ENCODE measurements around the gene AVL9.
"Not testable (repeated sequence)": the region's sequence is repeated elsewhere in the genome, so short reads cannot be mapped to it uniquely, and the experiment has no call there.

Gene AVL9

GRCh38 chr7:32462977-32463376 is 32.3 kb upstream of the AVL9 start:
- DNase-seq (ENCODE audit: low spot score): no peak
- no peak for TF ChIP-seq CTCF (IDR thresholded peaks at IDR 0.05)
- no peak overlapping the region for H3K4me3 ChIP-seq
- H3K27ac ChIP-seq: no peak overlapping the region

- not testable (repeated sequence) for H3K4me3 ChIP-seq; H3K27ac ChIP-seq; DNase-seq (ENCODE audit: low spot score)
Observed at GRCh38 chr7:32464641-32465416, 30.5 kb upstream of the AVL9 start.

- not testable (repeated sequence) for H3K4me3 ChIP-seq; H3K27ac ChIP-seq; DNase-seq (ENCODE audit: low spot score)
Observed at GRCh38 chr7:32470004-32470403, 25.3 kb upstream of the AVL9 start.

- H3K4me3 ChIP-seq: no peak overlapping the region
- DNase-seq (ENCODE audit: low spot score): no peak
- no peak for TF ChIP-seq CTCF (IDR thresholded peaks at IDR 0.05)
- H3K27ac ChIP-seq: no peak overlapping the region
Observed at GRCh38 chr7:32470871-32471270, 24.4 kb upstream of the AVL9 start.

GRCh38 chr7:32472015-32472414 is 23.3 kb upstream of the AVL9 start:
- DNase-seq (ENCODE audit: low spot score): no peak
- no peak for TF ChIP-seq CTCF (IDR thresholded peaks at IDR 0.05)
- Histone ChIP-seq H3K4me3 (no peak overlapping the region), H3K27ac (no peak overlapping the region)

GRCh38 chr7:32474008-32474407 is 21.3 kb upstream of the AVL9 start:
- no peak for DNase-seq (ENCODE audit: low spot score)
- Histone ChIP-seq H3K4me3 (no peak overlapping the region), H3K27ac (no peak overlapping the region)
- TF ChIP-seq CTCF (IDR thresholded peaks at IDR 0.05): no peak

GRCh38 chr7:32476816-32477648 is 18.3 kb upstream of the AVL9 start:
- H3K27ac ChIP-seq: no peak overlapping the region
- TF ChIP-seq CTCF (IDR thresholded peaks at IDR 0.05): no peak
- H3K4me3 ChIP-seq: no peak overlapping the region
- DNase-seq (ENCODE audit: low spot score): no peak

- Histone ChIP-seq H3K27ac (no peak overlapping the region), H3K4me3 (no peak overlapping the region)
- no peak for TF ChIP-seq CTCF (IDR thresholded peaks at IDR 0.05)
- no peak for DNase-seq (ENCODE audit: low spot score)
Observed at GRCh38 chr7:32477649-32477980, 17.7 kb upstream of the AVL9 start.

Measured in coronary artery (tissue), 2 donors.